Measurements from ENCODE around the gene ADCY2. TPM values are rescaled to one million over a fixed set of nuclear protein-coding genes. Genes with fewer than 3 reads are reported as not detected.

Gene ADCY2
- total RNA-seq, 4 donors from 2014 or later = 2.6 to 24.8 (median 10.9) TPM

DNA sequence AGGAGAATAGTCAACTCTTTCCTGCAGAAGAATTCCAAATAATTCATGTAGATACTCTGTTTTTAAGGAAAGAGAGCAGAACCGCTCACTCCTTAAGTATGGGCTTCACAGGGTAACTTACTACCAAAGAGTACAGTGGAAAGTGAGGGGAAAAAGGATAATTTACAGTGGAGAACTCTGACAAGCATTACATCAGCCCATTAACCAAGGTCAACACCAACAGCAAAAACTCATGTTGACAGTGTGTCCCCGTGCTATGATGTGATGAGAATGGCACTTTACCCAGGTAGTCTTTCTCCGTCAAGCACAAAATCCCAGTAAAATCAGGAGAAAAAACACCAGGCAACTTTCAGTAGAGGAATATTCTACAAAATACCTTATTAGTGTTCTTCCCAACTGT is 104.3 kb downstream of the ADCY2 start:
- WGBS = 89% methylated on average over 3 of the region's 3 CpGs

DNA sequence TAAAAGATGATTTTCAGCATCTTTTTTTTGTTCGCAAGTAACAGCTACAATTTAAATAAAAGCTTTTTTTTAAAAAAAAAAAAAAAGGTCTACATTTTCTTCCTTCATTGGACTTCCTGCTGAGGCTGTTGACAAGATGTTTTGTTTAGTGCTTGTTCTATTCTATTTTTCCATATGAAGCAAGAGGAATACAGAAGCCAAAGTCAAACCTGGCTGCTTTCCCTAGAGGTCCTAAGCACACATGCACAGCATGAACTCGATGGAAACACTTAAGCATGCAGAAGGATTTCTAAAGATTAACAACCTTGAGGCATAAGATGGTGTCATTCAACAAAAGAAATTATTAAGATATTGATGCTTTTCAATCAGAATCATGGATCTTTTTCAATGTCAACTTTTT is 105.1 kb downstream of the ADCY2 start:
- Histone ChIP-seq H3K4me1 (no peaks in the 10 kb centered on the region), H3K27me3 (no peaks in the 10 kb centered on the region), H3K4me3 (no peak overlapping the region), H3K9me3 (no peaks in the 10 kb centered on the region), H3K36me3 (no peaks in the 10 kb centered on the region), H3K27ac (no peak overlapping the region)
- DNase-seq (ENCODE audit: low spot score in 2 of 2) = no peak
- 79% methylated on average over 2 of the region's 2 CpGs for WGBS
- TF ChIP-seq EP300 (IDR thresholded peaks at IDR 0.05) (no peak), POLR2A (IDR thresholded peaks at IDR 0.05) (no peak)

More for the DNA sequence above, 104.3 kb downstream of the ADCY2 start:
- DNase-seq (ENCODE audit: low spot score in 2 of 2) = no peak
- TF ChIP-seq POLR2A (IDR thresholded peaks at IDR 0.05) = no peak
- no peaks in the 10 kb centered on the region for H3K9me3 ChIP-seq
- no peaks in the 10 kb centered on the region for H3K36me3 ChIP-seq
- H3K27ac ChIP-seq = no peak overlapping the region
- peaks cover 5% of the 10 kb centered on the region for H3K4me1 ChIP-seq
- H3K27me3 ChIP-seq = no peaks in the 10 kb centered on the region
- no peak overlapping the region for H3K4me3 ChIP-seq

DNA sequence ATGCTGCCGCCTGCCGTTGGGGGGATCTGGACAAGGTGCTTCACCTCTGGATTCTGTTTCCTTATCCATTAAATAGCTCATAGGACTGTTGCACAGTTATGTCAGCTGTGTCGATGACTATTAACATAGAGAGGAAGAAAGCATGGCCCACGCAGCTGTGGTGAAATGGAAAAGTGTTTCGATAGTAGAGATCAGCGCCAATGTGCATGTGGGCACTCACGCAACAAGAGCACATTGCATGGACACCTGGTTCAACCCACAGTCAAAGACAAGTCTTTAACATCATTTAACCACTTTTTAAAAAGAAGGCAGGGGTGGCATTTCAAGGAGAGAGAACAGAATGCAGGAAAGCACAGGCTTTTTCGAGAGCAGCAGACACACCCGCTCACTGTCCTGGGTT is 107.6 kb downstream of the ADCY2 start:
- Histone ChIP-seq H3K27me3 (no peaks in the 10 kb centered on the region), H3K36me3 (no peaks in the 10 kb centered on the region), H3K4me3 (no peak overlapping the region), H3K4me1 (no peaks in the 10 kb centered on the region), H3K9me3 (no peaks in the 10 kb centered on the region), H3K27ac (no peak overlapping the region)
- DNase-seq (ENCODE audit: low spot score in 2 of 2) = no peak
- TF ChIP-seq POLR2AphosphoS5 (IDR thresholded peaks at IDR 0.05) (no peak), POLR2A (IDR thresholded peaks at IDR 0.05) (no peak), EP300 (IDR thresholded peaks at IDR 0.05) (no peak)
- TF ChIP-seq, protein P1, sequence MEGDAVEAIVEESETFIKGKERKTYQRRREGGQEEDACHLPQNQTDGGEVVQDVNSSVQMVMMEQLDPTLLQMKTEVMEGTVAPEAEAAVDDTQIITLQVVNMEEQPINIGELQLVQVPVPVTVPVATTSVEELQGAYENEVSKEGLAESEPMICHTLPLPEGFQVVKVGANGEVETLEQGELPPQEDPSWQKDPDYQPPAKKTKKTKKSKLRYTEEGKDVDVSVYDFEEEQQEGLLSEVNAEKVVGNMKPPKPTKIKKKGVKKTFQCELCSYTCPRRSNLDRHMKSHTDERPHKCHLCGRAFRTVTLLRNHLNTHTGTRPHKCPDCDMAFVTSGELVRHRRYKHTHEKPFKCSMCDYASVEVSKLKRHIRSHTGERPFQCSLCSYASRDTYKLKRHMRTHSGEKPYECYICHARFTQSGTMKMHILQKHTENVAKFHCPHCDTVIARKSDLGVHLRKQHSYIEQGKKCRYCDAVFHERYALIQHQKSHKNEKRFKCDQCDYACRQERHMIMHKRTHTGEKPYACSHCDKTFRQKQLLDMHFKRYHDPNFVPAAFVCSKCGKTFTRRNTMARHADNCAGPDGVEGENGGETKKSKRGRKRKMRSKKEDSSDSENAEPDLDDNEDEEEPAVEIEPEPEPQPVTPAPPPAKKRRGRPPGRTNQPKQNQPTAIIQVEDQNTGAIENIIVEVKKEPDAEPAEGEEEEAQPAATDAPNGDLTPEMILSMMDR (IDR thresholded peaks at IDR 0.05) = no peak
- 77% methylated on average over 9 of the region's 9 CpGs for WGBS

DNA sequence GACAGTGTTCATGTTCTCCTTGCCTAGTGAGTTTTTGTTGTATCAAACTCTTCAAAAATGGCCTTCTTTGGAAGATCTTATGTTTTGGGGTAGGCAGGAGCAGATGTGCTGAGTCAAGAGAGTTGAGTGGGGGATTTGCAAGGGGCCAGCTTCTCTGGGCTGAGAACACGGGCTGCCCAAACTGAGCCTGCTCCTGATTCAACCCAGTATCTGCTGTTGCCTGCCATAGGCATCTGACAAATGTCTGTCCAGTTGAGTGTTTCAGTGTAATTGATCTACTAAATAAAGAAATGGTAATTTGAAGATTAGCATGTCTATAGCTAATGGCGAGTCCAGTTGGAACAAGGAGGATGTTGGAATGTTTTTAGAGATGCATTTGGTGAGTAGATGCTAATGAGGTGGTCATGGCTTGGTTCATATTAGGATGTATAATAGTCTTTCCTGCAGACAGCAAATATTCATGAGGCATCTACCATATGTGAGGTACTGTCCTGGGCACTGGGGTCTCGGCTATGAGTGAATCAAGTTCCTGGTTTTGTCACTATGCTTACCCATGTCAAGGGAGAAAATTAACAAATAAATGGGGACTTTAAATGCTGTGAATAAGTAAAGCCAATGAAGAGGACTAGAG is 119.5 kb downstream of the ADCY2 start:
- no peak for DNase-seq (ENCODE audit: low spot score in 2 of 2)
- WGBS = 79% methylated on average over 3 of the region's 3 CpGs
- no peaks in the 10 kb centered on the region for H3K4me1 ChIP-seq

DNA sequence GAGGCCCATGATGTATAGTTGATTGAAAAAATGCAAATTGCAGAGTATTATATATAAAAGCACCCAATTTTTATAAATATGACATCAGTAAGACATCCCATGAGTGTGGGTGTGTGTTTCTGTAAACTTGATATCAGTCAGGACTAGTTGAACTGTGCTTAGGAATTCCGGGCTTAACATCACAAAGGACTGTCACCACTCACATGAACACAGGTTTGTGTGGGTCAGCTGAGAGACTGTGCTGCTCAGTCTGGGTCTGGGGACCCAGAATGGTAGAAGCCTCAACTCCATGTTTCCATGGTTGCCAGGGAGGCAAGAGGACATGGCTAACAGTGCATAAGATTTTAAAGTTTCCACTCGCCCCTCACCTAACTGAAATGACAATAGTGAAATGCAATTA is 120.3 kb downstream of the ADCY2 start:
- no peaks in the 10 kb centered on the region for H3K9me3 ChIP-seq
- H3K36me3 ChIP-seq = no peaks in the 10 kb centered on the region
- 83% methylated on average over 2 of the region's 2 CpGs for WGBS
- DNase-seq (ENCODE audit: low spot score in 2 of 2) = no peak
- no peaks in the 10 kb centered on the region for H3K27me3 ChIP-seq
- H3K4me1 ChIP-seq = no peaks in the 10 kb centered on the region
- no peak overlapping the region for H3K4me3 ChIP-seq
- TF ChIP-seq EP300 (IDR thresholded peaks at IDR 0.05) = no peak
- no peak overlapping the region for H3K27ac ChIP-seq

More for the DNA sequence above, 119.5 kb downstream of the ADCY2 start:
- no peak overlapping the region for H3K27ac ChIP-seq
- H3K4me3 ChIP-seq = no peak overlapping the region
- no peaks in the 10 kb centered on the region for H3K9me3 ChIP-seq
- H3K27me3 ChIP-seq = no peaks in the 10 kb centered on the region
- TF ChIP-seq POLR2AphosphoS5 (IDR thresholded peaks at IDR 0.05) (no peak), POLR2A (IDR thresholded peaks at IDR 0.05) (no peak), EP300 (IDR thresholded peaks at IDR 0.05) (no peak)
- TF ChIP-seq, protein P1 (IDR thresholded peaks at IDR 0.05) = no peak
- no peaks in the 10 kb centered on the region for H3K36me3 ChIP-seq

DNA sequence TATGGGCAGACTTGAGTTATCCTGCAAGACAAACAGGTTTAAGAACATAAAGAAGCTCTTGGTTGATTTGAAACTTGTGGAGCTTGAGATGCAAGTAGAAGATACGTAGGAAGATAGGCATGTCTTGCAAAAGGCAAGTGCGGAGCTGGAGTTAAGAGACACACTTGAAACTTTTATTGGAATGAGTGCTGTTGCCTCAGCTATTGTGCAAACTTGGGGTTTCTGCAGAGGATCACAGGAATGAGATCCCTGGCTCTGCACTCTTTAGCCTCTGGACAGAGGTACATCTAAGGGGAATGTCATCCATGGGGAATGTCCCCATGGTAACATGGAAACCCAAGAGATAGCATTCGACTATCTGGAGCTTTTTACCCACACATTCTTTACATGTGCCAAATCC is 121.1 kb downstream of the ADCY2 start:
- H3K27ac ChIP-seq = no peak overlapping the region
- no peaks in the 10 kb centered on the region for H3K4me1 ChIP-seq
- H3K9me3 ChIP-seq = no peaks in the 10 kb centered on the region
- DNase-seq (ENCODE audit: low spot score in 2 of 2) = no peak
- H3K4me3 ChIP-seq = no peak overlapping the region
- no peaks in the 10 kb centered on the region for H3K27me3 ChIP-seq
- peaks cover under 1% of the 10 kb centered on the region for H3K36me3 ChIP-seq
- 73% methylated on average over 3 of the region's 3 CpGs for WGBS
- TF ChIP-seq EP300 (IDR thresholded peaks at IDR 0.05) (no peak), POLR2A (IDR thresholded peaks at IDR 0.05) (no peak), POLR2AphosphoS5 (IDR thresholded peaks at IDR 0.05) (no peak)
- TF ChIP-seq, protein P1 (IDR thresholded peaks at IDR 0.05) = no peak
